ENCODE data around the gene RYK.
"Not testable (repeated sequence)": the region's sequence is repeated elsewhere in the genome, so short reads cannot be mapped to it uniquely, and the experiment has no call there.

RYK gene

GRCh38 chr3:134228035-134228434 lies 22.6 kb downstream of the RYK start:
- H3K4me1 ChIP-seq (ENCODE audit: control insufficient read depth in 1 of 2, insufficient read depth in 1 of 2, low read depth in 1 of 2, low read length in 1 of 2) = no peaks in the 10 kb centered on the region
- no peaks in the 10 kb centered on the region for H3K27me3 ChIP-seq
- no peaks in the 10 kb centered on the region for H3K36me3 ChIP-seq
- no peak overlapping the region for H3K27ac ChIP-seq
- TF ChIP-seq, protein P1, sequence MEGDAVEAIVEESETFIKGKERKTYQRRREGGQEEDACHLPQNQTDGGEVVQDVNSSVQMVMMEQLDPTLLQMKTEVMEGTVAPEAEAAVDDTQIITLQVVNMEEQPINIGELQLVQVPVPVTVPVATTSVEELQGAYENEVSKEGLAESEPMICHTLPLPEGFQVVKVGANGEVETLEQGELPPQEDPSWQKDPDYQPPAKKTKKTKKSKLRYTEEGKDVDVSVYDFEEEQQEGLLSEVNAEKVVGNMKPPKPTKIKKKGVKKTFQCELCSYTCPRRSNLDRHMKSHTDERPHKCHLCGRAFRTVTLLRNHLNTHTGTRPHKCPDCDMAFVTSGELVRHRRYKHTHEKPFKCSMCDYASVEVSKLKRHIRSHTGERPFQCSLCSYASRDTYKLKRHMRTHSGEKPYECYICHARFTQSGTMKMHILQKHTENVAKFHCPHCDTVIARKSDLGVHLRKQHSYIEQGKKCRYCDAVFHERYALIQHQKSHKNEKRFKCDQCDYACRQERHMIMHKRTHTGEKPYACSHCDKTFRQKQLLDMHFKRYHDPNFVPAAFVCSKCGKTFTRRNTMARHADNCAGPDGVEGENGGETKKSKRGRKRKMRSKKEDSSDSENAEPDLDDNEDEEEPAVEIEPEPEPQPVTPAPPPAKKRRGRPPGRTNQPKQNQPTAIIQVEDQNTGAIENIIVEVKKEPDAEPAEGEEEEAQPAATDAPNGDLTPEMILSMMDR (IDR thresholded peaks at IDR 0.05) = no peak
- H3K4me3 ChIP-seq (ENCODE audit: low read depth in 1 of 2, low read length in 1 of 2) = no peak overlapping the region
- H3K9me3 ChIP-seq = no peaks in the 10 kb centered on the region

GRCh38 chr3:134224796-134225156 lies 25.9 kb downstream of the RYK start:
- H3K27me3 ChIP-seq; H3K27ac ChIP-seq; H3K4me1 ChIP-seq (ENCODE audit: control insufficient read depth in 1 of 2, insufficient read depth in 1 of 2, low read depth in 1 of 2, low read length in 1 of 2); H3K36me3 ChIP-seq; H3K4me3 ChIP-seq (ENCODE audit: low read depth in 1 of 2, low read length in 1 of 2); H3K9me3 ChIP-seq: not testable (repeated sequence)

- no peaks in the 10 kb centered on the region for H3K27me3 ChIP-seq
- no peak overlapping the region for H3K27ac ChIP-seq
- TF ChIP-seq, protein P1 (IDR thresholded peaks at IDR 0.05) = no peak
- no peak overlapping the region for H3K4me3 ChIP-seq (ENCODE audit: low read depth in 1 of 2, low read length in 1 of 2)
- no peaks in the 10 kb centered on the region for H3K4me1 ChIP-seq (ENCODE audit: control insufficient read depth in 1 of 2, insufficient read depth in 1 of 2, low read depth in 1 of 2, low read length in 1 of 2)
- no peaks in the 10 kb centered on the region for H3K36me3 ChIP-seq
- H3K9me3 ChIP-seq = no peaks in the 10 kb centered on the region
These were observed 27.8 kb downstream of the RYK start for GRCh38 chr3:134222835-134223234.

DNA sequence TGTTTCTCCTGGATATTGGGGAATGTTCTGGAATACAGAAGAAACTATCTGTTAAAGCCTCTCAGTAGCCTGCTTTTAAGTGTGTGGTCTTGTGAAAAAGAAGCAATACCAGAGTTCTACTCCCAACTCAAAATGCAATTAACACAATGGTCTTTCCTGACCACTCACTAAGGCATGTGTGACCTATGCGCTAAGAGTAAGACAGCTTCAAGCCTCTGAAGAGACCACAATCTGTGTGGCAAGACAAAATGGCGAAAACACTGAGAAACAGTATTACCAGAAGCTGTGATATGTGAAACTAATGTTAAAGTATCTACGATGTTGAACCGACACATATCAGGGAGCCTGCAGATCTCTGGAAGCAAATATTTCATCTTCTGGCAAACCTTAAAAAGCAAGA lies 33.8 kb downstream of the RYK start:
- Histone ChIP-seq H3K9me3 (no peaks in the 10 kb centered on the region), H3K36me3 (no peaks in the 10 kb centered on the region), H3K27ac (no peak overlapping the region), H3K4me3 (ENCODE audit: low read depth in 1 of 2, low read length in 1 of 2) (no peak overlapping the region), H3K27me3 (no peaks in the 10 kb centered on the region), H3K4me1 (ENCODE audit: control insufficient read depth in 1 of 2, insufficient read depth in 1 of 2, low read depth in 1 of 2, low read length in 1 of 2) (no peaks in the 10 kb centered on the region)
- TF ChIP-seq, protein P1 (IDR thresholded peaks at IDR 0.05) = no peak

DNA sequence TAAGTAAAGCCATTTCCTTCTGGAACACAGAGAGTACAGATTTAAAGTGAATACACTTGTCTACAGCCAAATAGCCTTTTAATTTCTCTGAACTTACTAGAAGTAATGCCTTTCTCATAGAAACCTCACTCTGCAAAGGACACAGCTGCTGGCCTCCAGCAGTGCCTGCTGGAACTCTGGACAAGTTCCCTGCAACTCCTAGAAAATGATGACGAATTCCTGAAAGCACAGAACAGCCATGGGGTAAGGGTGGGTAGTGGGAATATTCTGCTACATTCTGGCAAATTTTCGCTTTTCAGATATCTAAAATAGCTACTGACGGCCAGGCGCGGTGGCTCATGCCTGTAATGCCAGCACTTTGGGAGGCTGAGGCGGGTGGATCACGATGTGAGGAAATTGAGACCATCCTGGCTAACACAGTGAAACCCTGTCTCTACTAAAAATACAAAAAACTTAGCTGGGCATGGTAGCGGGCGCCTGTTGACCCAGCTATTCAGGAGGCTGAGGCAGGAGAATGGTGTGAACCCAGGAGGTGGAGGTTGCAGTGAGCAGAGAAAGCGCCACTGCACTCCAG lies 34.4 kb downstream of the RYK start:
- no peaks in the 10 kb centered on the region for H3K27me3 ChIP-seq
- no peaks in the 10 kb centered on the region for H3K4me1 ChIP-seq (ENCODE audit: control insufficient read depth in 1 of 2, insufficient read depth in 1 of 2, low read depth in 1 of 2, low read length in 1 of 2)
- peaks cover 2% of the 10 kb centered on the region for H3K36me3 ChIP-seq
- H3K27ac ChIP-seq = no peak overlapping the region
- H3K4me3 ChIP-seq (ENCODE audit: low read depth in 1 of 2, low read length in 1 of 2) = no peak overlapping the region
- TF ChIP-seq, protein P1 (IDR thresholded peaks at IDR 0.05) = no peak
- no peaks in the 10 kb centered on the region for H3K9me3 ChIP-seq

DNA sequence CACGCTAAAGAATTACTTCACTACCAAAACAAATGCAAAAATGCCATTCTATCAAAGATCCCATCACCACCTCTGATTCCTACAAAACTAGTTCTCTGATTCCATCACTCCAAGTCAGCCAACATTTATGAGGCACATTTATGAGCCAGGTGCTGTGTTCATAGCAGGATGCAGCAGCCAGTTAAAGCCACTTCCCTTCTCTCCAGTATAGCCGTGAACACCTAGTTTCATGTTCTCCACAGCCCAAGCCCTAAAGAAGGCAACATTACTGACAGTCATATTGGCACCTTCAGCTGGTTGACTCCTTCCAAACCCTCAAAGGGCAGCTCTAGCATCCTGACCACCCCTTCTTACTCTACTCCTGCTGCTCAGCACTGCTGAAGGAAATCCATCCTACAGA lies 36.4 kb downstream of the RYK start:
- TF ChIP-seq, protein P1 (IDR thresholded peaks at IDR 0.05) = no peak
- Histone ChIP-seq H3K9me3 (no peaks in the 10 kb centered on the region), H3K27ac (no peak overlapping the region), H3K4me1 (ENCODE audit: control insufficient read depth in 1 of 2, insufficient read depth in 1 of 2, low read depth in 1 of 2, low read length in 1 of 2) (no peaks in the 10 kb centered on the region), H3K36me3 (peaks cover 13% of the 10 kb centered on the region), H3K27me3 (no peaks in the 10 kb centered on the region), H3K4me3 (ENCODE audit: low read depth in 1 of 2, low read length in 1 of 2) (no peak overlapping the region)

All from neutrophil (primary cell).